ENCODE results near the gene TEAD1. TPM values are rescaled to one million over a fixed set of nuclear protein-coding genes. Genes with fewer than 3 reads are reported as not detected.

The TEAD1 gene
- total and polyA plus RNA-seq, 4 donors: 9.1 to 38.4 (median 10.7) TPM

DNA sequence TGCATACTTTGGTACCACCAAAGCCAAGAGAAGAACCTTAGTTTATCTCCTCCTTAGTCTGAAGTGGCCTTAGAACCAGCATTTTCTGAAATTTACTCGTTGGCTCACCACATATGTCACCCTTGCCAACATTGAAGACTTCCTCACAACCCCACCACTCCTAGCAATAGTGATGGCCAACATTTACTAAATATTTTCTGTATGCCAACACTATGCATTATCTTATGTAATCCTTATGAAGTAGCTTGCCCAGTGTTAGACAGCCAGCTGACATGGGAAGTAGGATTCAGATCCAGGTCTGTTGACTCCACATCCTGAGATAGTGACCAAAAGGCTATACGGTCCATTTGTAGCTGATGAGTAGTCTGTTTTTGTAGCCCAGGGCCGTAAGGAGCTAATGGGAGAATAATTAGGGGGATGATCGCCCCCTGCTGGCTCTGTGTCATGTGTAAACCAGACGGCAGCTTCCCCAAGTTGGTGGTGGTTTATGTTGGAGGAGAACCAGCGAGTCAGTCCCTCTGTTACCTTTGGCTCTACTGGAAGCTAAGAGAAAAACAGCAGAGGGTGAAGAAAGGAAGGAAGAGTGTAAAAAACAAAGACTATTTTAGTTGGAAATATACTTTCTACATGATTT, 214.4 kb downstream of the TEAD1 start:
- Histone ChIP-seq H3K27ac (ENCODE audit: low read depth in 1 of 2, low read length in 2 of 2) (no peak overlapping the region), H3K9me3 (ENCODE audit: control insufficient read depth in 4 of 4, low read length in 3 of 4) (no peaks in the 10 kb centered on the region), H3K36me3 (ENCODE audit: control insufficient read depth in 4 of 4, insufficient read depth in 3 of 4, low read depth in 1 of 4, low read length in 3 of 4) (peaks cover 3 to 14% (median 11%) of the 10 kb centered on the region in 4 donors), H3K4me1 (ENCODE audit: control insufficient read depth in 4 of 4, insufficient read depth in 4 of 4, low read length in 3 of 4) (peaks cover 0 to 3% (median 0%) of the 10 kb centered on the region in 4 donors), H3K4me3 (ENCODE audit: low read depth in 1 of 3, low read length in 3 of 3) (no peak overlapping the region), H3K27me3 (ENCODE audit: control insufficient read depth in 4 of 4, insufficient read depth in 4 of 4, low read length in 3 of 4) (no peaks in the 10 kb centered on the region), H3K9ac (ENCODE audit: low read depth in 1 of 2, low read length in 2 of 2) (no peak overlapping the region)
- TF ChIP-seq, protein P1, sequence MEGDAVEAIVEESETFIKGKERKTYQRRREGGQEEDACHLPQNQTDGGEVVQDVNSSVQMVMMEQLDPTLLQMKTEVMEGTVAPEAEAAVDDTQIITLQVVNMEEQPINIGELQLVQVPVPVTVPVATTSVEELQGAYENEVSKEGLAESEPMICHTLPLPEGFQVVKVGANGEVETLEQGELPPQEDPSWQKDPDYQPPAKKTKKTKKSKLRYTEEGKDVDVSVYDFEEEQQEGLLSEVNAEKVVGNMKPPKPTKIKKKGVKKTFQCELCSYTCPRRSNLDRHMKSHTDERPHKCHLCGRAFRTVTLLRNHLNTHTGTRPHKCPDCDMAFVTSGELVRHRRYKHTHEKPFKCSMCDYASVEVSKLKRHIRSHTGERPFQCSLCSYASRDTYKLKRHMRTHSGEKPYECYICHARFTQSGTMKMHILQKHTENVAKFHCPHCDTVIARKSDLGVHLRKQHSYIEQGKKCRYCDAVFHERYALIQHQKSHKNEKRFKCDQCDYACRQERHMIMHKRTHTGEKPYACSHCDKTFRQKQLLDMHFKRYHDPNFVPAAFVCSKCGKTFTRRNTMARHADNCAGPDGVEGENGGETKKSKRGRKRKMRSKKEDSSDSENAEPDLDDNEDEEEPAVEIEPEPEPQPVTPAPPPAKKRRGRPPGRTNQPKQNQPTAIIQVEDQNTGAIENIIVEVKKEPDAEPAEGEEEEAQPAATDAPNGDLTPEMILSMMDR (IDR thresholded peaks at IDR 0.05; ENCODE audit: low read depth, low read length, missing input control): peak; percentile 77
- TF ChIP-seq FOXA2 (IDR thresholded peaks at IDR 0.05) (no peak), GABPA (IDR thresholded peaks at IDR 0.05 in 1 of 2, conservative IDR thresholded peaks at IDR 0.05 in 1 of 2) (no peak), HNF4G (IDR thresholded peaks at IDR 0.05) (no peak), YY1 (IDR thresholded peaks at IDR 0.05) (no peak), HNF4A (conservative IDR thresholded peaks at IDR 0.05) (peak in 1 of 2 donors; percentile 11), FOXA1 (IDR thresholded peaks at IDR 0.05) (peak; percentile 48), NR2F2 (IDR thresholded peaks at IDR 0.05) (no peak), RXRA (IDR thresholded peaks at IDR 0.05) (peak in 1 of 2 donors; percentile 39), SP1 (IDR thresholded peaks at IDR 0.05) (no peak), EGR1 (IDR thresholded peaks at IDR 0.05; ENCODE audit: low read depth in 2 of 2) (no peak), RAD21 (IDR thresholded peaks at IDR 0.05) (peak; percentile 99), JUND (IDR thresholded peaks at IDR 0.05) (no peak), TAF1 (conservative IDR thresholded peaks at IDR 0.05) (no peak)
- TF ChIP-seq, protein P2, sequence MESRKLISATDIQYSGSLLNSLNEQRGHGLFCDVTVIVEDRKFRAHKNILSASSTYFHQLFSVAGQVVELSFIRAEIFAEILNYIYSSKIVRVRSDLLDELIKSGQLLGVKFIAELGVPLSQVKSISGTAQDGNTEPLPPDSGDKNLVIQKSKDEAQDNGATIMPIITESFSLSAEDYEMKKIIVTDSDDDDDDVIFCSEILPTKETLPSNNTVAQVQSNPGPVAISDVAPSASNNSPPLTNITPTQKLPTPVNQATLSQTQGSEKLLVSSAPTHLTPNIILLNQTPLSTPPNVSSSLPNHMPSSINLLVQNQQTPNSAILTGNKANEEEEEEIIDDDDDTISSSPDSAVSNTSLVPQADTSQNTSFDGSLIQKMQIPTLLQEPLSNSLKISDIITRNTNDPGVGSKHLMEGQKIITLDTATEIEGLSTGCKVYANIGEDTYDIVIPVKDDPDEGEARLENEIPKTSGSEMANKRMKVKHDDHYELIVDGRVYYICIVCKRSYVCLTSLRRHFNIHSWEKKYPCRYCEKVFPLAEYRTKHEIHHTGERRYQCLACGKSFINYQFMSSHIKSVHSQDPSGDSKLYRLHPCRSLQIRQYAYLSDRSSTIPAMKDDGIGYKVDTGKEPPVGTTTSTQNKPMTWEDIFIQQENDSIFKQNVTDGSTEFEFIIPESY (IDR thresholded peaks at IDR 0.05): no peak
- TF ChIP-seq, protein P3, sequence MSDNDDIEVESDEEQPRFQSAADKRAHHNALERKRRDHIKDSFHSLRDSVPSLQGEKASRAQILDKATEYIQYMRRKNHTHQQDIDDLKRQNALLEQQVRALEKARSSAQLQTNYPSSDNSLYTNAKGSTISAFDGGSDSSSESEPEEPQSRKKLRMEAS (IDR thresholded peaks at IDR 0.05): no peak
- TF ChIP-seq, protein P4, sequence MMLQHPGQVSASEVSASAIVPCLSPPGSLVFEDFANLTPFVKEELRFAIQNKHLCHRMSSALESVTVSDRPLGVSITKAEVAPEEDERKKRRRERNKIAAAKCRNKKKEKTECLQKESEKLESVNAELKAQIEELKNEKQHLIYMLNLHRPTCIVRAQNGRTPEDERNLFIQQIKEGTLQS (IDR thresholded peaks at IDR 0.05): no peak
- DNase-seq (ENCODE audit: low spot score): peak; percentile 73
- WGBS: 18% methylated on average over 6 of the region's 6 CpGs

DNA sequence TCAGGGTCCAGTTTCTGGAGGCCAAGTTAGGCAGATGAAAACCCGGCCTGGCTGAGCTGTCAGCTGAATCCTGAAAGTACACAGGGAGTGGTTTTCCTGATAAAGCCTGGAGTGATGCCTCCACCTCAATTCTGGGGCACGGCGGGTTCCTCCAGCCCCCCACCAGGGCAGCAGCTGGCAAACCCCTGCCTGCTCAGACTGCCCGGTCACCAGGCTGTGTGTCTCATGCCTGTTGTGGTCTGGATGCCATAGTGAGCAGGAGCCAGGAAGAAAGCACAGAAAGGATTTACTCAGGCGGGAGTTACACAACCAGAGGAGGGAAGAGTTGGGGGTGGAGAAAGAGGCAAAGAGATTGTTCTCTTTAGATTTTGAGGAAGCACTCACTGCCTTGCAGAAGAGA, 215.0 kb downstream of the TEAD1 start:
- Histone ChIP-seq H3K27me3 (ENCODE audit: control insufficient read depth in 4 of 4, insufficient read depth in 4 of 4, low read length in 3 of 4) (no peaks in the 10 kb centered on the region), H3K4me3 (ENCODE audit: low read depth in 1 of 3, low read length in 3 of 3) (no peak overlapping the region), H3K4me1 (ENCODE audit: control insufficient read depth in 4 of 4, insufficient read depth in 4 of 4, low read length in 3 of 4) (peaks cover 0 to 4% (median 3%) of the 10 kb centered on the region in 4 donors), H3K9ac (ENCODE audit: low read depth in 1 of 2, low read length in 2 of 2) (no peak overlapping the region), H3K36me3 (ENCODE audit: control insufficient read depth in 4 of 4, insufficient read depth in 3 of 4, low read depth in 1 of 4, low read length in 3 of 4) (peaks cover 3 to 12% (median 11%) of the 10 kb centered on the region in 4 donors), H3K27ac (ENCODE audit: low read depth in 1 of 2, low read length in 2 of 2) (no peak overlapping the region), H3K9me3 (ENCODE audit: control insufficient read depth in 4 of 4, low read length in 3 of 4) (no peaks in the 10 kb centered on the region)
- WGBS: 73% methylated on average over 5 of the region's 5 CpGs
- TF ChIP-seq NR2F2 (IDR thresholded peaks at IDR 0.05) (no peak), EGR1 (IDR thresholded peaks at IDR 0.05; ENCODE audit: low read depth in 2 of 2) (no peak), YY1 (IDR thresholded peaks at IDR 0.05) (no peak), HNF4A (conservative IDR thresholded peaks at IDR 0.05) (no peak), RXRA (IDR thresholded peaks at IDR 0.05) (no peak)
- DNase-seq (ENCODE audit: low spot score): no peak

Measured in liver (tissue), 9 donors.